HG02623 (cell line): Measurements from ENCODE around the gene MDGA2.
A peak's percentile ranks its signal among the peaks of the same experiment; 100 is the strongest.
"Not testable (repeated sequence)": the region's sequence is repeated elsewhere in the genome, so short reads cannot be mapped to it uniquely, and the experiment has no call there.

ENCODE experiments used
- ATAC-seq: cut with Tn5 transposase; IDR thresholded peaks from one replicate; pipeline ENCODE4 v1.9.1; 2021; ENCODE audit warnings: moderate library complexity; ENCODE audit not compliant: unreplicated experiment

MDGA2 gene

GRCh38 chr14:47626151-47627035, 49.0 kb downstream of the MDGA2 start:
- ATAC-seq: no peak

DNA sequence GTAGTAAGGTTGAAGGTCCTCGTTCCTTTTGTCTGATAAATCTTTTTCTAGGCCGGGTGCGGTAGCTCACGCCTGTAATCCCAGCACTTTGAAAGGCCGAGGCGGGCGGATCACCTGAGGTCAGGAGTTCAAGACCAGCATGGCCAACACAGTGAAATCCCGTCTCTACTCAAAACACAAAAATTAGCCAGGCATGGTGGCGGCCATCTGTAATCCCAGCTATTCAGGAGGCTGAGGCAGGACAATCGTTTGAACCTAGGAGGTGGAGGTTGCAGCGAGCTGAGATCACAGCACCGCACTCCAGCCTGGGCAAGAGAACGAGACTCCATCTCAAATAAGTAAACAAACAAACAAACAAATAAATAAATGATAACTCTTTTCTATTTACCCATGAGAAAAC, 51.3 kb downstream of the MDGA2 start:
- not testable (repeated sequence) for ATAC-seq

GRCh38 chr14:47619392-47619791, 56.0 kb downstream of the MDGA2 start:
- ATAC-seq: no peak

DNA sequence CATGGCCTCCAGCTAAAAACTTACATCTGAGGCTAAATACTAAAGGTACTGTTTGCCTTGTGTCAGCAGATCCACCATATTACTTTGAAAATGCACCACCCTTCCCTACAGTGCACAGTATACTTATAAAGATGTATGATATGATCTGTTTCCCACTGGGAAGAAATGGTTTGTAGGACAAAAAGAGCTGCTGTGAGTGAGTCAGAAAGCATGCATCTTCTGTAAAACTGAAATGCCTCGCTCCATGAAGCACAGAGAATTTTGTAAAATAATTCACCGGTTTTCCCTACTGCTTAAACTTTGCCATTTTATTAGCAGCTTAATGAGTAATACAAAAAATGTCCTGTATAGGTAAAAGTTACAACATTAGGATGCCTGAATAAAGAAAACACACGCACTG, 68.8 kb downstream of the MDGA2 start:
- no peak for ATAC-seq

GRCh38 chr14:47596860-47597259, 78.5 kb downstream of the MDGA2 start:
- peak; percentile 28 for ATAC-seq

- ATAC-seq: peak; percentile 77
Measured at GRCh38 chr14:47596232-47596631, 79.2 kb downstream of the MDGA2 start.

DNA sequence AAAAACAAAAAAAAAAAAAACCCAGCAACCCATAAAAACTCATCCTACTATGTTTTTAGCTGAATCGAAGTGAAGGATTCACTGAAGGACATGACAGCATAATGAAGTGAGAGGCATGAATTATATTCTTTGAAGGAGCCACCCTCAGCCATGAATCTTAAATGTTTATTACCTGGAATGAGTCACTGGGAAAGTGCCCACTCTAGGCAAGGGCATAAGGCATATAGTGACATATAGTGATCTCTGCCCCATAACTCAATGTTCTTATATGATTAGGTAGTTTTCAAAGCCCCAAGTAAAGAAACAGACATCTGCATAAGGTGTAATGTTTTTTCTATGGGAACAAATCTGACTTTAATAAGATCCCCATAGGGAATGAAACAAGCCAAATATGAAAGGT, 79.9 kb downstream of the MDGA2 start:
- no peak for ATAC-seq

GRCh38 chr14:47590767-47591495, 84.5 kb downstream of the MDGA2 start:
- ATAC-seq: no peak

DNA sequence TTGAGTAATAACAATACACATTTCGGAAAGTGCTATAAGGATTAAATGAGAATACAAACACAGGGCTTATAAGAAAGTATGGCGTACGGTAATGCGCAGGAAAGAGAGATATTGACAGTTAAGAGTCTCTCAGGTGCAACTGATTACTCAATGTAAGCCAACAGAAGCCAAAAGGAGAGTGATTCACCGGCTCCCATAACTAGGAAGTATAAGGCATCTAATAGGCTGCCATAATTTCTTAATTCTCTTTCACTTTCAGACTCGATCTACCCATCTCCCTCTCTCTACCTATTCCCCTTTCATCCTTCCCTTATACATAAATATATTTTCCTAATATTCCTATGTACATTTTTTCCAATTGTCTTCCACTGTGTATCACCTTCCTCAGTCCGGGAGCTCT, 90.0 kb downstream of the MDGA2 start:
- no peak for ATAC-seq

DNA sequence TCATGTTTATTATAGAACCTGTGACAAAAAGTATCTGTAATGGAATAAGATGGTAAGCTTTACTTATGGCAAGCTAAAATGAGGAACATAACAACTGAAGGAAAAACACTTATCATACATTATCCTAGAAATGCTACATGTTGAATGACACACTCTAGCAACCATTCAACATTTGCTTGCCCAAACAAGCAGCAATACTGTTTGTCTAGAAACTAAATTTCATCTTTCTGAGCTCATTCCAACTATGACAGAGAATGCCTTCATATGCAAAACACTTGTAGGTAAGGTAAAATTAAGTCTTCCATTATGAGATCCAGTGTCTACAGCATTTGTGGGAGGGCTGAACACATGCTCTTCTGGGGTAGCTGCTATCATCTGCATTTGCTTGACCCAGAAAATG, 108.1 kb downstream of the MDGA2 start:
- no peak for ATAC-seq

DNA sequence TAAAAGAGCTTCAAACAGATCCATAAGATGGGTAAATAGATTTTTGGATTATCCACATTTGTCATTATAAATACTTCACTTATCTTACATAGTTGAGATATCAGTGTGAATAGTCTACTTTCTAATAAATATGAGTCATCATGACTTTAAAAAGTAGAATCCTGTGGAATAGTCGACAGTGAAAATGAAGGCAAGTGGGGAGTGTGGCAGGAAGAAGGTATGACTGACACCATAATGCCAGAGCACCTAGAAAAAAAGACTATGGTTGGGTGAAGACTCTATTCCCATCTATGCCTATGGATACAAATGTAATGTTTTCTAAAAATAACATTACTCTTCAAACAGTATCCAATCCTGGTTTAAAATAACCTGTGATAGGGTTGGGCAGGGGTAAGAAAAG, 117.5 kb downstream of the MDGA2 start:
- no peak for ATAC-seq

DNA sequence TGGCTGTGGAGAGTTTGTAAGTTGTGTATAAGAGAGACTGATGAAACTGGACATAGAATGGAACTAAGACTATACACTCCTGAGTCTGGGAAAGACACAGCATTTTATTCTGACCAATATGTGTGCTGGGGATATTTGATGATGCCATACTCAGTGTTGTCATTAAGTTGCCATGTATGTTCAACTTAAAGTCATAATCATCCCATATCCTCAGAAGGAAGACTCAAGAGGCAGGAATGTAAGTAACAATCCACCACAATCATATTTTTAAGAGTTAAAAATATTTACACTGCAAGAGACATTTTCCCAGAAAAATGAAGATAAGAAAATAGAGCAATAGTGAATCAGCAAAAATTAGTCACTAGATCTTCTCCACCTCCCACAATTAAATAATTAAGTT, 120.1 kb downstream of the MDGA2 start:
- no peak for ATAC-seq

DNA sequence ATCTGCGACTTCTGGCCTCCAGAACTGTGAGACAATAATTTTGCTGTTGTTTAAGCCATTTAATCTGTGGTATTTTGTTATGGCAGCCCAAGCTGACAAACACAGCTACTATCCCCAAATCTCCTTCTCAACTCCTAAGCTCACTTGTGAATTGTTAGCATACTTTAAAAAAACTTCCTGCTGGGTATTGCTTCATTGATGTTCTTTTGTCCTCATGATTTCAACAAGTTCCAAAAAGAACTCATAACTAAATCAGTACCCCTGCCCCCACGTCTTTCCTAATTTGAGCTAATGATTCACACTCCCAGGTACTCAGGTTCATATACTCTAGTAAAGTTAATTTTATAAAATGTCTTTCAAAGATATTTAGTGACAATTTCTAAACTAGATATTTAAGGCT, 125.5 kb downstream of the MDGA2 start:
- no peak for ATAC-seq

- ATAC-seq: no peak
Measured at GRCh38 chr14:47543459-47543858, 131.9 kb downstream of the MDGA2 start.

- ATAC-seq: no peak
Measured at GRCh38 chr14:47541662-47542061, 133.7 kb downstream of the MDGA2 start.

DNA sequence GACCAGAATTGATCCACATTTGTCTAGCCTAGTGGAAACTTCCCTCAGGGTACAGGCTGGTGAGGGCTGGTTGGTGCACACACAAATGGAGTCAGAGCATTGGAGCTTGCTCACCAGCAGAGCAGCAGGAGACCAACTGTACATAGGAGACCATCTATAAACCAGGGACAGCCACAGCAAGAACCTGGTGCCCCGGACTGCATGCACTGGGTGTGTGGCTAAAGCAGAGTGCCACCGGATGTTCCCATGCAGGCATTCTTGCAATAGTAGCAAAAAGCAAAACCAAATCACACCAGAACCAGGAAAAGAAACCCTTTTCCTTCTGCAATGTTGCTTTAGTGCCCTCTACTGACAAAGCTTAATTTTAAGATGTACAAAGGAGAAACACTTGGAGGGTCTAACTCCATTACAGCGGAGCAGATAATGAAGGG, 136.4 kb downstream of the MDGA2 start:
- ATAC-seq: no peak

GRCh38 chr14:47536341-47536740, 139.1 kb downstream of the MDGA2 start:
- ATAC-seq: no peak

- ATAC-seq: no peak
Measured at GRCh38 chr14:47526591-47527244, 148.7 kb downstream of the MDGA2 start.

GRCh38 chr14:47524524-47524923, 150.9 kb downstream of the MDGA2 start:
- ATAC-seq: no peak

DNA sequence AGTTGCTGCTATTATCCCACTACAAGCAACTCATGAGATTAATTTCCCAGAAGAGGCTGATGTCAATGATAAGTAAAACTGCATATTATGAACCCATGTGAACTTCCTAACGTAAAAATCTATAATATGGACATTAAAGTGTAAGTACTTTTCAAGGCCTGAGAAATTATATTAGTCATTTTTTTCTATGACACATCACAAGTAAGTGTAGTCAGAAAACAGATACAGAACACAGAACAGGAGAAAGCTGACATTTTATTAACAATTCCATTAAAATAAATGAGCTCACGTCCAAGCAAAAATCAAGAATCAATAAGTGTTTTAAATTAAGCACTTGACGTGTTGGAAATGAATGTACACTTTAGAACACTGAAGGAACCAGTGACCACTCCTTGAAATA, 155.0 kb downstream of the MDGA2 start:
- no peak for ATAC-seq

DNA sequence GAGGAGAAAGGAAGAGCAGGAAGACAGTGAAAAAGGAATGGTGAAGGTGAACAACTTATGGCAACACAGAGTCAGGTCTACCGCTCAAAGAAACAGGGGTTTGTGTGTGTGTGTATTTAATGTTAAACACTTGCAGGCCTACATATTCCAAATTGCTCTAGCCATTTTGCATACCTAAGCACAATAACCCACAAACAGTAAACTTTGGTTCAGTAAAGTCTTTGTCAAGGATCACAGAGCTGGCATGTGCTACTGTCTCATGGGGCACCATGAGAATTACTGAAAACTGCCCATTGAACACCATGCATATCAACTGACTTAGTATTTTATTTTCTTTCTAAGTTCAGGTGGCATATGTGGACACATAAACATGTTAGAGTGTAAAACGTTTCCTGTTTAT, 163.6 kb downstream of the MDGA2 start:
- no peak for ATAC-seq

DNA sequence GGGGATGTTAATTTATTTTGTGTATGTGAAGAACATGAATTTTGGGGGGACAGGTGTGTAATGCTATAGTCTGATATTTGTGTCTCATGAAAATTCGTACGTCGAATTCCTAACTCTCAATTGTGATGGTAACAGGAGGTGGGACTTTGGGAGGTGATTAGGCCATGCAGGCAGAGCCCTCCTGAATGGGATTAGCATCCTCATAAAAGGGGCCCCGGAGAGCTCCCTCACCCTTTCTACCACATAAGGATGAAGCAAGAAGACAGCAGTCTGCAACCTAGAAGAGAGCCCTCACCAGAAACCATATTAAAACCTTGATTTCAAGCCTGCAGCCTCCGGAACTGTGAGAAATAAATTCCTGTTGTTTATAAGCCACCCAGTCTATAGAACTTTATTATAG, 165.4 kb downstream of the MDGA2 start:
- ATAC-seq: no peak
